ENCODE data around the gene PES1. TPM values are rescaled to one million over a fixed set of nuclear protein-coding genes. Genes with fewer than 3 reads are reported as not detected.
A peak's percentile ranks its signal among the peaks of the same experiment; 100 is the strongest.
"Not testable (repeated sequence)": the region's sequence is repeated elsewhere in the genome, so short reads cannot be mapped to it uniquely, and the experiment has no call there.

The PES1 gene
- total RNA-seq, 2 donors from 2014 or later = 75.7 to 90.4 TPM

DNA sequence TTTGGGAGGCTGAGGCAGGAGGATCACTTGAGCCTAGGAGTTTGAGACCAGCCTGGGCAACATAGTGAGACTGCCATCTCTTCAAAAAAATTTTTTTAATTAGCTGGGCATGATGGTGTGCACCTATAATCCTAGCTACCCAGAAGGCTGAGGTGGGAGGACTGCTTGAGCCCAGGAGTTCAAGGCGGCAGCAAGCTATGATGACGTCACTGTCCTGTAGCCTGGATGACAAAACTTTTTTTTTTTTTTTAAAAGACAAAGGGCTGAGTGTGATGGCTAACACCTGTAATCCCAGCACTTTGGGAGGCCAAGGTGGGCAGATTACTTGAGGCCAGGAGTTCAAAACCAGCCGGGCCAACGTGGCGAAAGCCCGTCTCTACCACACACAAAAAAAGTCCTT, 28.2 kb upstream of the PES1 start:
- not testable (repeated sequence) for H3K4me1 Mint-ChIP-seq (ENCODE audit: low read depth); DNase-seq; H3K27me3 Mint-ChIP-seq (ENCODE audit: low read depth); ATAC-seq (replicated peaks in 1 of 2); H3K36me3 Mint-ChIP-seq (ENCODE audit: insufficient read depth in 2 of 2); H3K4me3 Mint-ChIP-seq; H3K27ac Mint-ChIP-seq; H3K9me3 Mint-ChIP-seq

DNA sequence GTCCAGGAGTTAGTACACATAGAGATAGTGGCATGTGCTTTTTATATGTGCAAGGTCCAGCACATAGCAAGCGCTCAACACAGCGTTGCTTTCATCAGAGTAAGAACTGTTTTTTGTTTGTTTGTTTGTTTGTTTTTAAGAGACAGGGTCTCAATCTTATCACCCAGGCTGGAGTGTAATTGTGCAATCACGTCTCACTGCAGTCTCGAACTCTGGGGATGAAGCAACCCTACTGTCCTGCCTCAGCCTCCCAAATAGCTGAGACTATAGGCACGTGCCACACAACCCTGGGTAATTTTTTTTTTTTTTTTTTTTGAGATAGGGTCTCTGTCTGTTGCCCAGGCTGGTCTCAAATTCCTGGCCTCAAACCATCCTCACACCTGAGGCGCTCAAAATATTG, 26.1 kb upstream of the PES1 start:
- Mint-ChIP-seq H3K9me3 (no peaks in the 10 kb centered on the region), H3K36me3 (ENCODE audit: insufficient read depth in 2 of 2) (no peaks in the 10 kb centered on the region), H3K4me3 (no peak overlapping the region), H3K4me1 (ENCODE audit: low read depth) (no peaks in the 10 kb centered on the region), H3K27me3 (ENCODE audit: low read depth) (no peaks in the 10 kb centered on the region), H3K27ac (no peak overlapping the region)
- DNase-seq = no peak
- ATAC-seq (replicated peaks in 1 of 2) = no peak

DNA sequence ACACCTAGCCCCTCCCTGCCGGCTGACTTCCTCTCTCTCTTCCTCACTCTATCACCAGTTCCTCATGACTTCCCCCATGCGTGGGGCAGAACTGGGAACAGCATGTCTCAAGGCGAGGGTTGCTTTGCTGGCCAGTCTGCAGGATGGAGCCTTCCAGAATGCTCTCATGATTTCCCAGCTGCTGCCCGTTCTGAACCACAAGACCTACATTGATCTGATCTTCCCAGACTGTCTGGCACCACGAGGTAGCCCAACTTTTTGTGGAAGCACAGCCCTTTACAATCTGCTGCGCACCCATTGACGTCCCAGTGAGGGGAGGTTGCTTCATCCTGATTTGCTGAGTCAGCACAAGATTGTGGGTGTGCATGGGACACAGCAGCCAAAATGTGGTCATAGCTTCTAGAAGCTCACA, 23.8 kb upstream of the PES1 start:
- Mint-ChIP-seq H3K4me1 (ENCODE audit: low read depth) (no peaks in the 10 kb centered on the region), H3K27ac (no peak overlapping the region), H3K4me3 (no peak overlapping the region), H3K9me3 (no peaks in the 10 kb centered on the region), H3K27me3 (ENCODE audit: low read depth) (no peaks in the 10 kb centered on the region), H3K36me3 (ENCODE audit: insufficient read depth in 2 of 2) (no peaks in the 10 kb centered on the region)
- DNase-seq (no peak), ATAC-seq (replicated peaks in 1 of 2) (no peak)

DNA sequence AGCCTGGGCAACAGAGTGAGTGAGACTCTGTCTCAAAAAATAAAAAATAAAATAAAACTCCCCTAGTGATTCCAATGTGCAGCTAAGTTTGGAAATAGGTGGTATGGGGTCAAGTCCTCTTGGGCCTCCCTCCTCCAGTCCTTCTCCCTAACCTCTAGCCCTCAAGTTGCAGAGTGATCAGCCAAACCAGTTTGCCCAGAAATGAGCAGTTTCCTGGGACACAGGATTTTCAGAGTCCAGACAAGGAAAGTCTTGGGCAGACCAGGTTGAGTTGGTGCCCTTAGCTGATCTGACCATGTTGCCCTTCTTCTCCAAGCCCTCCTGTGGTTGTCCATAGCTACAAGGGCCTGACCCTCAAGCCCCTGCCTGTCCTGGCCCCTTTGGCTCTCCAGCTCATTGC, 23.2 kb upstream of the PES1 start:
- no peaks in the 10 kb centered on the region for H3K36me3 Mint-ChIP-seq (ENCODE audit: insufficient read depth in 2 of 2)
- DNase-seq = no peak
- no peak overlapping the region for H3K4me3 Mint-ChIP-seq
- H3K27ac Mint-ChIP-seq = no peak overlapping the region
- no peak for ATAC-seq (replicated peaks in 1 of 2)
- no peaks in the 10 kb centered on the region for H3K4me1 Mint-ChIP-seq (ENCODE audit: low read depth)
- H3K27me3 Mint-ChIP-seq (ENCODE audit: low read depth) = no peaks in the 10 kb centered on the region
- no peaks in the 10 kb centered on the region for H3K9me3 Mint-ChIP-seq

DNA sequence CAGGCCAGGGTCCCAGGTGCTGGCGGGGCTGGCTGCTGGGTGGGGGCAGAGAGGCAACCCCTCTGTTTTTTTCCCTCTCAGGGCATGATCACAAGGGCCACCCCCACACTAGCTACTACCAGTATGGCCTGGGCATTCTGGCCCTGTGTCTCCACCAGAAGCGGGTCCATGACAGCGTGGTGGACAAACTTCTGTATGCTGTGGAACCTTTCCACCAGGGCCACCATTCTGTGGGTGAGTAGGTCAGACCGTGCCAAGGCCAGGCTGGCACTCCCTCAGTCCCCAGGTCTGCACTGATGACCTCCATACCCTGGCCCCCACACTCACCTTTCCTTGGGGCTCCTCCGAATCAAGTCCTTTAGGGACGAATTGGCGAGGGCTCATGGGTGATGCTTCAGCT, 22.6 kb upstream of the PES1 start:
- DNase-seq = no peak
- Mint-ChIP-seq H3K27ac (no peak overlapping the region), H3K4me1 (ENCODE audit: low read depth) (peaks cover 5% of the 10 kb centered on the region), H3K9me3 (no peaks in the 10 kb centered on the region), H3K36me3 (ENCODE audit: insufficient read depth in 2 of 2) (no peaks in the 10 kb centered on the region), H3K4me3 (no peak overlapping the region), H3K27me3 (ENCODE audit: low read depth) (no peaks in the 10 kb centered on the region)
- no peak for ATAC-seq (replicated peaks in 1 of 2)

DNA sequence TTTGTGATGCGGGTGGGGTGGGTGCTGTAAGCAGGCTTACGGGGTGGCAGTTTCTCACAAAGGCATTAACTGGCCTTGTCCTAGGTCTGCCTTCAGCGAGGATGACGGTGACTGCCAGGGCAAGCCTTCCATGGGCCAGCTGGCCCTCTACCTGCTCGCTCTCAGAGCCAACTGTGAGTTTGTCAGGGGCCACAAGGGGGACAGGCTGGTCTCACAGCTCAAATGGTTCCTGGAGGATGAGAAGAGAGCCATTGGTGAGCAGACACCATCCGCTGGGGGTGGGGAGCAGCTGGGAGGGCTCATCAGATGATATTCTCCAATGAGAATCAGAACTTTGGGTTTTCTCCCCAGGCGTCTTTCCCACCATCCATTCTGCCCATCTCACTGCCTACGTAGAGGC, 21.1 kb upstream of the PES1 start:
- H3K36me3 Mint-ChIP-seq (ENCODE audit: insufficient read depth in 2 of 2) = no peaks in the 10 kb centered on the region
- no peak for DNase-seq
- H3K27me3 Mint-ChIP-seq (ENCODE audit: low read depth) = no peaks in the 10 kb centered on the region
- no peak overlapping the region for H3K27ac Mint-ChIP-seq
- no peaks in the 10 kb centered on the region for H3K9me3 Mint-ChIP-seq
- H3K4me3 Mint-ChIP-seq = no peak overlapping the region
- peaks cover 20% of the 10 kb centered on the region for H3K4me1 Mint-ChIP-seq (ENCODE audit: low read depth)
- no peak for ATAC-seq (replicated peaks in 1 of 2)

DNA sequence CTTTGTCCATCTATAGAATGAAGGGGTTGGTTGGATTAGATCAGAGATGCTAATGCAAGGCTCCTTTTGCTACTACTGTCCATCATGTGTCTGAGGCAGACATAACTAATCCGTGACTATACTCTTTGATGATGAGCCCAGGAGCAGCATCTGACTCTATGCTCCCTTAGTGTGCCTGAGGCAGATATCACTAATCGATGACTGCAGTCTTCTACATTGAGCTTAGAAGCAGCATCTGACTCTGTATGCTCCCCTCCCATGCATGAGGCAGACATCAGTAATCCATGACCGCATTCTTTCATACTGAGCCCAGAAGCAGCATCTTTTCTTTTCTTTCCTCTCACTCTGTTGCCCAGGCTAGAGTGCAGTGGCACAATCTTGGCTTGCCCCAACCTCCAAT, 19.5 kb upstream of the PES1 start:
- no peaks in the 10 kb centered on the region for H3K27me3 Mint-ChIP-seq (ENCODE audit: low read depth)
- H3K4me1 Mint-ChIP-seq (ENCODE audit: low read depth) = peaks cover 36% of the 10 kb centered on the region
- H3K9me3 Mint-ChIP-seq = no peaks in the 10 kb centered on the region
- H3K4me3 Mint-ChIP-seq = no peak overlapping the region
- no peaks in the 10 kb centered on the region for H3K36me3 Mint-ChIP-seq (ENCODE audit: insufficient read depth in 2 of 2)
- ATAC-seq (replicated peaks in 1 of 2) (no peak), DNase-seq (no peak)
- H3K27ac Mint-ChIP-seq = no peak overlapping the region

DNA sequence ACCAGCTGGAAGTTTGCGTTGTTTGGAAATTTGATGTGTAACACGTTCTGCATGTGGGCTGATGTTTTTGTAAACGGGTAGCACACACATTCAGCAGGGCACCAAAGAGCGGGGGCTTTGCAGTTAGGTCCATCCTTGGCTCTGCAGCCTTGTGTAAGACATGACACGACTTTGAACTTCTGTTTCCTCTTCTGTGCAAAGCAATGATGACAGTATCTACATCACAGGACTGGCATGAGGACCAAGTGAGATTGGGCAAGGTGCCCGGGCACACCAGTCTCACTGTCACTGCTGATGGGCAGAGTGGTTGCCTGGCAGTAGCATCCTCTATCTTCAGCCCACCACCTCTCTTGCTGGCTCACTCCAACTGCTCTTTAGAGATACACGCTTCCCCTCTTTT, 18.6 kb upstream of the PES1 start:
- no peaks in the 10 kb centered on the region for H3K9me3 Mint-ChIP-seq
- no peak for ATAC-seq (replicated peaks in 1 of 2)
- no peak for DNase-seq
- no peak overlapping the region for H3K4me3 Mint-ChIP-seq
- no peaks in the 10 kb centered on the region for H3K27me3 Mint-ChIP-seq (ENCODE audit: low read depth)
- peaks cover 45% of the 10 kb centered on the region for H3K4me1 Mint-ChIP-seq (ENCODE audit: low read depth)
- no peaks in the 10 kb centered on the region for H3K36me3 Mint-ChIP-seq (ENCODE audit: insufficient read depth in 2 of 2)
- H3K27ac Mint-ChIP-seq = no peak overlapping the region

DNA sequence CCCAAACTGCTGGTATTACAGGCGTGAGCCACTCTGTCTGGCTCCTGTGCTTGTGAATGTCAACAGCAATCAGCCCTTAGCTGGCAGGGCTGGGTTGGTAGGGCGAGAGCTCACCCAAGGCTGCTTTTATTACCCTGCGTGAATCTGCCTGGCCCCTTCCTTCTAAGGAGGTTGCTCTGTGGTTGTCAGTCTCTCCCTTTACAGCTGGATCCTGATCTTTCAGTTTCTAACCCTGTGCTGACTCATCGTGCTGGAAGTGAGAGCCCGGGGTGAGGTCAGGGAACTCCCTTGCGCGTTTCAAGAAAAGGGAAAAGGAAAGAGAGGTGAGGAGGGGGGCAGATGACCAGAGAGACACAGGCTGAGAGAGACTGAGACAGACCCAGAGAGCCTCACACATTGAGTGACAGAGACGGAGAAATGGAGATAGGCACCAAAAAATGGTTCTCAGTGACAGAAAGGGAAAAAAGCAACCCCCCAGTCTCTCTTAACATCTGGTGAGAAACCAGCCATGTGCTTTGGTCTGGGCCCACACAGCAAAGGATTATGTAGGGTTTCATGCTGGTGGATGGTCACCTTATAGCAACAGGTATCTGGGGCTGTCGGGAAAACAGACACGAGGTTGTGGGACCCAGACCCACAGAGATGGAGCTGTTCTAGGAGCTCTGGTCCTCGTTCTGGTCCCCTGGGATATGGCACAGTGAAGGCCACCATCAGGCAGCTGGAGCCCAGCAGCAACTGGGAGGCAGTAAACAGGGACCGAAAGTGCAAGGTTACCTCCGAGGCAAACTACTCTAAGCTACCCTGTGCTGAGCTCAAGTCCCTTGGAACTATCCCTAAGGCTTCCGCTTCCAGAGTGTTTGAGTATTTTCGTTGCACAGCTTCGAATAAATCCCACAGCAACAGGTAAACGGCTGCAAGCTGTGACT, 17.8 kb upstream of the PES1 start:
- Mint-ChIP-seq H3K4me1 (ENCODE audit: low read depth) (peaks cover 46% of the 10 kb centered on the region), H3K9me3 (no peaks in the 10 kb centered on the region), H3K27ac (no peak overlapping the region), H3K27me3 (ENCODE audit: low read depth) (no peaks in the 10 kb centered on the region), H3K36me3 (ENCODE audit: insufficient read depth in 2 of 2) (no peaks in the 10 kb centered on the region), H3K4me3 (peak overlapping the region; percentile 0 to 57)
- ATAC-seq (replicated peaks in 1 of 2) = peak; percentile 64 to 72
- peak; percentile 42 to 46 for DNase-seq

DNA sequence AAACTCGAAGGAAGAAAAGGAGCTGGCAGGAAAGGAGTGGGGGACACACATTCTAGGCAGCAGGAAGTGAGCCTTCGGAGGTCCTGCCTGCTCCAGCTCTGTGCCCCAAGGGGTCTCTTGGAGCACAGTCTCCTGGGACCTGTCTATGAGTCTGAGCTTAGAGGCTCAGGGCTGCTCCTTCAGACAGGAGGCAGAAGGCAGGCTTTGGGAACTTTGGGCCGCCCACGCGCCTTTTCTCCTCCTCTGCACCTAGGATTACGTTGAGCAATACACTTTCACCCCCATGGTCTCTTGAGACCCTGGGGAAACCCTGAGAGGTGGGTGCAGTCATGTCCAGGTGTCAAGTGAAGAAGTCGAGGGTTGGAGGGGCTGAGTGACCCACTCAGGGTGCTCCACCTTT, 16.2 kb upstream of the PES1 start:
- Mint-ChIP-seq H3K4me1 (ENCODE audit: low read depth) (peaks cover 46% of the 10 kb centered on the region), H3K4me3 (no peak overlapping the region), H3K9me3 (no peaks in the 10 kb centered on the region), H3K27me3 (ENCODE audit: low read depth) (no peaks in the 10 kb centered on the region), H3K36me3 (ENCODE audit: insufficient read depth in 2 of 2) (no peaks in the 10 kb centered on the region), H3K27ac (no peak overlapping the region)
- ATAC-seq (replicated peaks in 1 of 2) (no peak), DNase-seq (no peak)

DNA sequence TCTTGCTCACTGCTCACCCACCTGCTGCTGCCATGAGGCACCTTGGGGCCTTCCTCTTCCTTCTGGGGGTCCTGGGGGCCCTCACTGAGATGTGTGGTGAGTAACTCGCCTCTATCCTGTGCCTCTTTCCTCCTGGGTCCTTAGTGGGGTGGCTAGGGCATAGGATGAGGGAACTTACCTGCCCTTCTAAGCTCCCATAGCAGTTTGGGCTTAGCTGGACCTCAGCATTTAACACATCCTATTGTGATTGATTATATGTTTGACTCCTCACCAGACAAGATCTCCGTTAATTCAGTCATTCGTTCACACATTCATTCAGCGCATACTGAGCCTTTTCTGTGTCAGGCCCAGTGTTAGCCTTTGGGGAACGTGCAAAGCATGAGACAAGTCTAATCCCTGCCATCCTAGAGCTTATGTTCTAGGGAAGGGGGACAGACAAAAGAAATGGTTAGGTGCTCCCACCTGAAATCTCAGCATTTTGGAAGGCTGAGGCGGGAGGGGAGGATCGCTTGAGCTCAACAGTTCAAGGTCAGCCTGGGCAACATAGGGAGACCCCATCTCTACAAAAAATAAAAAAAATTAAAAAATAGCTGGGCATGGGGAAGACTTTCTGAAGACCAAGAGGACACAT, 15.7 kb upstream of the PES1 start:
- H3K27ac Mint-ChIP-seq = no peak overlapping the region
- peaks cover 49% of the 10 kb centered on the region for H3K4me1 Mint-ChIP-seq (ENCODE audit: low read depth)
- H3K4me3 Mint-ChIP-seq = peak overlapping the region; percentile 72 to 91
- no peak for DNase-seq
- ATAC-seq (replicated peaks in 1 of 2) = no peak
- no peaks in the 10 kb centered on the region for H3K9me3 Mint-ChIP-seq
- no peaks in the 10 kb centered on the region for H3K36me3 Mint-ChIP-seq (ENCODE audit: insufficient read depth in 2 of 2)
- H3K27me3 Mint-ChIP-seq (ENCODE audit: low read depth) = no peaks in the 10 kb centered on the region

DNA sequence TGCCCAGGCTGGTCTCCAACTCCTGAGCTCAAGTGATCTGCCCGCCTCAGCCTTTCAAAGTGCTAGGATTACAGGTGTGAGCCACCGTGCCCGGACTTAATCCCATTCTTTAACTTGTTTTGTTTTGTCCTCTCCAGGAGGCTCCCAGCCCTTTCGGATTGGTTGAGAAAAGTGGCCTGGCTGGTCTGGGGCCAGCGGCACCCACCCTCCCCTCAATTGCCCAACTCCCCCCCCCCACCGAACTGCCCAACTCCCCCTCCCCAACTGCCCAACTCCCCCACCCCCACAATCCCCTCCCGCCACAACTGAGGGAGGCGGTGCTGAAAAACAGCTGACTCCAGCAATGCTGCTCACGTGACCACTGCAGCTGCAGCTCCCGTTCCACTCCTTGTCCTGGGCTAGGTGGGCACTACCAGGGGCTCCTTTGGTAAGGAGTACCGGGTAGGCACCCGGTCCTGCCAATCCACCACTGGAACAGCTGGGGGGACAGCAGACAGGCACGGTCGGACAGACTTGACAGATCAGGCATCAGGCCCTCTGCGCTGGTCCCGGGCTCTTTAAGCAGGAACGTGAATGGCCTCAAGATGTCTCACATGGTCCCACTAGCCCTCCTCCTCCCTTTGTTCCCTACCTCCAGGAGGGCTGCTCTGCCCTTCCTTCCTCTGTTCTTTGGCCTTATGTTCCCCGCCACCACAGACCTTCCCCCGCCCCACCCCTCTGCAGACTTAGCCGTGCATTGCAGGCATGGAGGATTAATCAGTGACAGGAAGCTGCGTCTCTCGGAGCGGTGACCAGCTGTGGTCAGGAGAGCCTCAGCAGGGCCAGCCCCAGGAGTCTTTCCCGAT, 15.0 kb upstream of the PES1 start, which contains the start of gene TCN2:
Gene TCN2, plus strand, starts transcription at position 720 of the 845 bp plus-strand sequence. CDS start 158 bp downstream, outside the sequence.
- peak; percentile 69 to 80 for ATAC-seq (replicated peaks in 1 of 2)
- no peaks in the 10 kb centered on the region for H3K36me3 Mint-ChIP-seq (ENCODE audit: insufficient read depth in 2 of 2)
- H3K4me1 Mint-ChIP-seq (ENCODE audit: low read depth) = peaks cover 50% of the 10 kb centered on the region
- H3K9me3 Mint-ChIP-seq = no peaks in the 10 kb centered on the region
- DNase-seq = peak; percentile 52 to 55
- peak within 1 kb of the TSS; percentile 72 to 91 for H3K4me3 Mint-ChIP-seq
- no peaks in the 10 kb centered on the region for H3K27me3 Mint-ChIP-seq (ENCODE audit: low read depth)
- no peak within 1 kb of the TSS for H3K27ac Mint-ChIP-seq
